A549 (cell line): Measurements from ENCODE around the gene GARNL3. TPM values are rescaled to one million over a fixed set of nuclear protein-coding genes. Genes with fewer than 3 reads are reported as not detected.

Experiments used
- ATAC-seq, 2 experiments: fragments of 200-7000 bp in 1 of 2; fragments of >200 bp in 1 of 2; cut with Nextera tagmentation in 1 of 2; cut with Tn5 transposase in 1 of 2; 3 replicates each; pipeline versions ENCODE4 v1.8.0 to v1.9.1; 2018 to 2020; ENCODE audit warnings: mild to moderate bottlenecking in 1 of 2, moderate library complexity in 1 of 2
- CTCF ChIA-PET: fragments of 300-600 bp; sonication (Branson Sonifier 250); formaldehyde crosslinking; extraction: SDS; loops from one replicate; lab custom pipeline; 2021; ENCODE audit warnings: antibody characterized with exemption, inconsistent platforms; lab: Yijun Ruan, JAX
- POLR2A ChIA-PET: fragments of 350-600 bp; formaldehyde crosslinking; extraction: SDS; loops from one replicate; lab custom pipeline; 2021; ENCODE audit warnings: antibody characterized with exemption, inconsistent platforms; lab: Yijun Ruan, JAX
- DNase-seq, 2 experiments: peaks; one replicate each; pipeline versions ENCODE4 v3.0.0 to v3.0.0-alpha.2; 2011 to 2016; ENCODE audit warnings: low read depth in 1 of 2, low spot score in 1 of 2
- FAIRE-seq: peaks from 2 replicates; lab custom pipeline; 2011; peaks lifted over from hg19 to GRCh38; lab: Jason Lieb, UNC
- H3K27ac ChIP-seq, 2 experiments: fragments of >200 bp; sonication (Bioruptor Twin); formaldehyde crosslinking; 3 replicates each; pipeline ENCODE4 v1.5.1; 2016 to 2017
- H3K4me1 ChIP-seq: fragments of >200 bp; sonication (Bioruptor Twin); formaldehyde crosslinking; 3 replicates; pipeline ENCODE4 v1.6.1; 2016
- H3K4me2 ChIP-seq: fragments of >200 bp; sonication (Bioruptor Twin); formaldehyde crosslinking; 3 replicates; pipeline ENCODE4 v1.6.1; 2016
- H3K4me3 ChIP-seq: fragments of >200 bp; sonication (Bioruptor Twin); formaldehyde crosslinking; 3 replicates; pipeline ENCODE4 v1.5.1; 2016
- H3K9me3 ChIP-seq: fragments of >200 bp; sonication (Bioruptor Twin); formaldehyde crosslinking; 3 replicates; pipeline ENCODE4 v1.6.1; 2016
- BHLHE40 ChIP-seq: IDR thresholded peaks from 2 replicates; pipeline ENCODE4 v1.6.1; 2012; ENCODE audit warnings: low read depth, low read length, inconsistent platforms
- CBX8 ChIP-seq: fragments of 200-600 bp; sonication (generic); IDR thresholded peaks from 2 replicates; pipeline ENCODE4 v1.6.1; 2016
- CEBPB ChIP-seq, 2 experiments: fragments of >200 bp in 1 of 2; sonication (Bioruptor Twin) in 1 of 2; formaldehyde crosslinking in 1 of 2; IDR thresholded peaks; 2 replicates each; pipeline ENCODE4 v1.6.1; 2012 to 2016
- CHD2 ChIP-seq: fragments of 150-350 bp; IDR thresholded peaks from 2 replicates; pipeline ENCODE4 v1.6.1; 2014; ENCODE audit warnings: low read length; ENCODE audit not compliant: partially characterized antibody
- CHD4 ChIP-seq: fragments of 200-600 bp; sonication (generic); IDR thresholded peaks from 2 replicates; pipeline ENCODE4 v1.6.1; 2016; ENCODE audit warnings: antibody characterized with exemption, mild to moderate bottlenecking, borderline replicate concordance
- EHMT2 ChIP-seq: fragments of 200-600 bp; sonication (generic); IDR thresholded peaks from 2 replicates; pipeline ENCODE4 v1.6.1; 2016; ENCODE audit warnings: antibody characterized with exemption, low read depth, mild to moderate bottlenecking, moderate library complexity
- ESRRA ChIP-seq: fragments of 150-350 bp; IDR thresholded peaks from 2 replicates; pipeline ENCODE4 v1.6.1; 2014; ENCODE audit warnings: mild to moderate bottlenecking, low read length, borderline replicate concordance
- FOSB ChIP-seq: fragments of 250-450 bp; sonication (Bioruptor Pico); IDR thresholded peaks from 2 replicates; pipeline ENCODE4 v1.5.0; 2020; ENCODE audit warnings: mild to moderate bottlenecking, moderate library complexity
- HDAC2 ChIP-seq: fragments of 200-600 bp; sonication (generic); IDR thresholded peaks from 2 replicates; pipeline ENCODE4 v1.6.1; 2016
- HES2 ChIP-seq: fragments of >200 bp; sonication (Bioruptor Twin); formaldehyde crosslinking; IDR thresholded peaks from 2 replicates; pipeline ENCODE4 v1.6.1; 2016
- HOXA7 ChIP-seq: fragments of 250-450 bp; sonication (Bioruptor Pico); IDR thresholded peaks from 2 replicates; pipeline ENCODE4 v1.5.0; 2020; ENCODE audit warnings: mild to moderate bottlenecking, moderate library complexity
- HOXB13 ChIP-seq: fragments of 250-450 bp; sonication (Bioruptor Pico); IDR thresholded peaks from 2 replicates; pipeline ENCODE4 v1.5.0; 2020; ENCODE audit warnings: low read depth, mild to moderate bottlenecking, moderate library complexity
- JUNB ChIP-seq: fragments of >200 bp; sonication (Bioruptor Twin); formaldehyde crosslinking; IDR thresholded peaks from 2 replicates; pipeline ENCODE4 v1.6.1; 2016
- MAZ ChIP-seq: fragments of 150-350 bp; IDR thresholded peaks from 2 replicates; pipeline ENCODE4 v1.6.1; 2014; ENCODE audit warnings: antibody characterized with exemption, low read depth, low read length, borderline replicate concordance
- MYC ChIP-seq: IDR thresholded peaks from 2 replicates; pipeline ENCODE4 v1.6.1; 2012; ENCODE audit warnings: mild to moderate bottlenecking, inconsistent platforms, low read length, improper control_type of control experiment, borderline replicate concordance
- NFE2L2 ChIP-seq: fragments of 150-350 bp; conservative IDR thresholded peaks from 2 replicates; pipeline ENCODE4 v1.6.1; 2014; ENCODE audit warnings: low read length
- NR3C1 ChIP-seq: fragments of >200 bp; sonication (Bioruptor Twin); formaldehyde crosslinking; IDR thresholded peaks from 3 replicates; pipeline ENCODE4 v1.6.1; 2017
- PBX3 ChIP-seq: IDR thresholded peaks from 2 replicates; pipeline ENCODE4 v1.6.1; 2012
- PHF8 ChIP-seq: fragments of 200-600 bp; sonication (generic); IDR thresholded peaks from 2 replicates; pipeline ENCODE4 v1.6.1; 2016; ENCODE audit warnings: low read depth, mild to moderate bottlenecking, antibody characterized with exemption, moderate library complexity, borderline replicate concordance
- POLR2A ChIP-seq: IDR thresholded peaks from 2 replicates; pipeline ENCODE4 v1.6.1; 2012; ENCODE audit warnings: mild to moderate bottlenecking, low read length
- RARB ChIP-seq: fragments of 250-450 bp; sonication (Bioruptor Pico); IDR thresholded peaks from 2 replicates; pipeline ENCODE4 v1.8.0; 2021; ENCODE audit warnings: mild to moderate bottlenecking, moderate library complexity
- SMC3 ChIP-seq: fragments of >200 bp; sonication (Bioruptor Twin); formaldehyde crosslinking; IDR thresholded peaks from 3 replicates; pipeline ENCODE4 v1.6.1; 2018; ENCODE audit warnings: inconsistent platforms
- ZC3H11A ChIP-seq: fragments of 450-650 bp; IDR thresholded peaks from 2 replicates; pipeline ENCODE4 v1.6.1; 2014; ENCODE audit warnings: antibody characterized with exemption, mild to moderate bottlenecking
- ZNF302 ChIP-seq: fragments of 250-450 bp; sonication (Bioruptor Pico); IDR thresholded peaks from 2 replicates; pipeline ENCODE4 v1.9.0; 2021; ENCODE audit warnings: inconsistent platforms, mild to moderate bottlenecking, moderate library complexity
- WGBS: methylation state at CpG from one replicate; pipeline ENCODE4 v1.1.6; 2017; ENCODE audit errors: missing lambda C conversion rate; 5-methylcytosine and 5-hydroxymethylcytosine counted together
- polyA plus RNA-seq, 4 experiments: library from polyadenylated mRNA; depleted of rRNA in 3 of 4; stranded (reverse); fragments of >200 nt; fragmentation: RNase III in 1 of 4; extraction: RNeasy Plus Mini Kit Qiagen cat#74134 plus additional on column Dnase treatment in 1 of 4; gene quantifications; 2 replicates in 3 of 4; 3 replicates in 1 of 4; pipeline ENCODE4 v1.2.3, GENCODE V29; 2011 to 2017
- TF ChIP-seq, protein P1 (sequence below): IDR thresholded peaks from 2 replicates; pipeline ENCODE4 v1.6.1; 2012
- TF ChIP-seq, protein P2 (sequence below): fragments of 450-650 bp; IDR thresholded peaks from 2 replicates; pipeline ENCODE4 v1.6.1; 2014; ENCODE audit warnings: antibody characterized with exemption
- TF ChIP-seq, protein P3 (sequence below): IDR thresholded peaks from 2 replicates; pipeline ENCODE4 v1.6.1; 2012; ENCODE audit warnings: low read depth, borderline replicate concordance

The GARNL3 gene
- polyA plus RNA-seq, 2 of the 4 experiments (the other 2 are of a cell fraction): 2.9 to 5.1 TPM

GRCh38 chr9:127281891-127282290 is 17.3 kb downstream of the GARNL3 start:
- Histone ChIP-seq H3K4me1 (no peaks in the 10 kb centered on the region), H3K9me3 (no peaks in the 10 kb centered on the region), H3K27ac (no peak overlapping the region), H3K4me3 (no peak overlapping the region), H3K4me2 (no peak overlapping the region)
- no peak for ATAC-seq
- POLR2A ChIA-PET: no interaction called here
- no peak for DNase-seq
- TF ChIP-seq PBX3: no peak
- TF ChIP-seq, protein P1, sequence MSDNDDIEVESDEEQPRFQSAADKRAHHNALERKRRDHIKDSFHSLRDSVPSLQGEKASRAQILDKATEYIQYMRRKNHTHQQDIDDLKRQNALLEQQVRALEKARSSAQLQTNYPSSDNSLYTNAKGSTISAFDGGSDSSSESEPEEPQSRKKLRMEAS: no peak
- no peak for TF ChIP-seq HES2
- TF ChIP-seq ZNF302: no peak
- TF ChIP-seq EHMT2: no peak
- no peak for TF ChIP-seq MAZ
- no peak for TF ChIP-seq CHD2
- no peak for FAIRE-seq
- CTCF ChIA-PET: interaction anchor here (2.7 kb wide), 1 partner anchor 8 kb away, joined by 10 read pairs; no protein-coding TSS in a partner anchor

DNA sequence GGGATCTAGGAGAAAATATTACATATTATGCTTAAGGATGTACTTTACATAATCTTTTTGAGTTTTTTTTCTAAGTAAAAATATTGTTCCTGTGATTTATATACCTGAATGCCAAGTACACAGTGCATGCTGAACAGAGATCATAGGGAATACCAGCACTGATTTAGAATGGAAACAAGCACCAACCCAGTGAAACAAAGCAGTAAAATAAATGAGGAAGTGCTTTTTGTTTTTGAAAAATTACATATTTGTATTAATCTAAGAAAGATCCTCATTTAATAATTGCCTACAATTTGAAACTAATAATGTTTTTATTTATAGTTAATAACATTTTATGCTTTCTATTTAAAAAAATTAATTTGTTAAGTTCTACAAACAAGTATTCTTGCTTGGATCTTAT is 18.0 kb downstream of the GARNL3 start:
- DNase-seq (no peak), FAIRE-seq (no peak), ATAC-seq (no peak)
- no peaks in the 10 kb centered on the region for H3K4me1 ChIP-seq
- H3K9me3 ChIP-seq: no peaks in the 10 kb centered on the region
- H3K27ac ChIP-seq: no peak overlapping the region
- no peak for TF ChIP-seq ZC3H11A
- TF ChIP-seq HDAC2: no peak
- TF ChIP-seq FOSB: no peak
- TF ChIP-seq, protein P2, sequence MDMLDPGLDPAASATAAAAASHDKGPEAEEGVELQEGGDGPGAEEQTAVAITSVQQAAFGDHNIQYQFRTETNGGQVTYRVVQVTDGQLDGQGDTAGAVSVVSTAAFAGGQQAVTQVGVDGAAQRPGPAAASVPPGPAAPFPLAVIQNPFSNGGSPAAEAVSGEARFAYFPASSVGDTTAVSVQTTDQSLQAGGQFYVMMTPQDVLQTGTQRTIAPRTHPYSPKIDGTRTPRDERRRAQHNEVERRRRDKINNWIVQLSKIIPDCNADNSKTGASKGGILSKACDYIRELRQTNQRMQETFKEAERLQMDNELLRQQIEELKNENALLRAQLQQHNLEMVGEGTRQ: no peak
- no peak for TF ChIP-seq NR3C1
- TF ChIP-seq CHD2: no peak
- no peak for TF ChIP-seq SMC3
- TF ChIP-seq HOXB13 (CRISPR knock-in tag): no peak
- TF ChIP-seq RARB (CRISPR knock-in tag): no peak
- TF ChIP-seq EHMT2: no peak
- TF ChIP-seq PHF8: no peak
- no peak for TF ChIP-seq POLR2A
- ChIA-PET POLR2A (no interaction called here), CTCF (interaction anchor here (0.7 to 2.0 kb wide), 2 partner anchors 29 to 173 kb away, joined by 4 to 5 read pairs; no protein-coding TSS in a partner anchor)
- H3K4me2 ChIP-seq: no peak overlapping the region
- H3K4me3 ChIP-seq: no peak overlapping the region

- ATAC-seq (no peak), FAIRE-seq (no peak)
- Histone ChIP-seq H3K9me3 (no peaks in the 10 kb centered on the region), H3K4me3 (no peak overlapping the region), H3K4me2 (no peak overlapping the region)
- 89% methylated on average over 3 of the region's 3 CpGs for WGBS
- CTCF ChIA-PET: interaction anchor here (0.7 to 2.0 kb wide), 4 partner anchors 10 to 172 kb away, joined by 4 to 7 read pairs (median 4); no protein-coding TSS in a partner anchor
- TF ChIP-seq, protein P3, sequence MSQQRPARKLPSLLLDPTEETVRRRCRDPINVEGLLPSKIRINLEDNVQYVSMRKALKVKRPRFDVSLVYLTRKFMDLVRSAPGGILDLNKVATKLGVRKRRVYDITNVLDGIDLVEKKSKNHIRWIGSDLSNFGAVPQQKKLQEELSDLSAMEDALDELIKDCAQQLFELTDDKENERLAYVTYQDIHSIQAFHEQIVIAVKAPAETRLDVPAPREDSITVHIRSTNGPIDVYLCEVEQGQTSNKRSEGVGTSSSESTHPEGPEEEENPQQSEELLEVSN: no peak
- TF ChIP-seq HOXA7: no peak
- no peak for TF ChIP-seq CHD4
- no peak for TF ChIP-seq ESRRA
- TF ChIP-seq MYC: no peak
- TF ChIP-seq BHLHE40: no peak
- TF ChIP-seq NFE2L2: no peak
- TF ChIP-seq CEBPB (IDR thresholded peaks at IDR 0.05): no peak
- TF ChIP-seq CBX8: no peak
- no peak for TF ChIP-seq JUNB
- TF ChIP-seq, all 56 proteins: peak for 0
- H3K27ac ChIP-seq: no peak overlapping the region
- H3K4me1 ChIP-seq: no peaks in the 10 kb centered on the region
- no peak for DNase-seq
- POLR2A ChIA-PET: no interaction called here
Observed at GRCh38 chr9:127283135-127283534, 18.6 kb downstream of the GARNL3 start.
